Stomach smooth muscle (tissue), 2 donors: ENCODE data around the gene WFIKKN1.
A peak's percentile ranks its signal among the peaks of the same experiment; 100 is the strongest.

Experiments used
- H3K27ac ChIP-seq: one replicate; pipeline ENCODE4 v1.7.0; 2013; ENCODE audit warnings: mild to moderate bottlenecking, low read length, inconsistent platforms
- H3K27me3 ChIP-seq, 2 donors: one replicate each; pipeline ENCODE4 v1.7.0; 2013; ENCODE audit warnings: low read length in 2 of 2; ENCODE audit not compliant: insufficient read depth in 2 of 2, control insufficient read depth in 1 of 2
- H3K36me3 ChIP-seq, 2 donors: one replicate each; pipeline ENCODE4 v1.7.0; 2013; ENCODE audit warnings: low read length in 2 of 2; ENCODE audit not compliant: control insufficient read depth in 2 of 2, insufficient read depth in 2 of 2
- H3K4me1 ChIP-seq: one replicate; pipeline ENCODE4 v1.7.0; 2013; ENCODE audit warnings: low read length; ENCODE audit not compliant: control insufficient read depth, insufficient read depth
- H3K4me3 ChIP-seq, 2 donors: one replicate each; pipeline ENCODE4 v1.7.0; 2013; ENCODE audit warnings: low read length in 2 of 2
- H3K9ac ChIP-seq, 2 donors: one replicate each; pipeline ENCODE4 v1.7.0; 2013; ENCODE audit warnings: low read length in 2 of 2, mild to moderate bottlenecking in 1 of 2
- H3K9me3 ChIP-seq, 2 donors: one replicate each; pipeline ENCODE4 v1.7.0; 2013; ENCODE audit warnings: low read length in 2 of 2; ENCODE audit not compliant: control insufficient read depth in 2 of 2
- donor health status: healthy.
- donor health status: Pancreatic carcinoma.

The WFIKKN1 gene

DNA sequence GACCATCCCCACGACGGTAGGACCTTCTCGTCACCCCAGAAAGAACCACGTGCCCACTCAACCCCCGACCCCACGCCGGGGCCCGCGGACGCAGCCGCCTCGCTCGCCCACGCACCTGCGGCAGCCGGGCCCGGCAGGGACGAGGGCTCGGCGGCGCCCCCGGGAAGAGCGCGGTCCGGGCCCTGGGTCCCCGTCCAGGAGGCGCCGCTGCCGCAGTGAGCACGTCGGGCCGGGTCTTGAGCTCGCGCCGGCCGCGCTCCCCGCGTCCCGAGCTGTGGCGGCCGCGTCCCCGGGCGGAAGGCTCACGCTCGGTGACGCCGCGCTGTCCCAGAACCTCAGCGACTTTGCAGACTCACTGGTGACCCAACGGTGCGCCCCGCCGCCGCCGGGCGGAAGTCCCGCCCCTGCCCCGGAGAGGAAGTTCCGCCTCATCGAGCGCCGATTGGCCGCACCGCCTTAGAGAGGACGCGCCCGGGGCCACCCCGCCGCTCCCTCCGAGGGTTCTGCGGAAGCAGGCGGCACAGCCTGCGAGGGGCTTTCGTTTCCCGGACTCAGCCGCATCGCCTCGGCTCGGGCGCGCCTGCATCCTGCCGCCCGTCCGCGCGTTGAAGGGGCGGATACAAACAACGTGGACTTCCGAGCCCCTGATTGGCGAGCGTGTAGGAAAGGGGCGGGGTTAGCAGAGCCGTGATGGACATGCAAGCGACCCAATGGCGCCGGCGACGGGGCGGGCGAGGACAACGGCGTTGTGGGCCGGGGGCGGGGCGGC is 41.7 kb upstream of the WFIKKN1 start:
- H3K27me3 ChIP-seq: peaks cover 0 to 6% of the 10 kb centered on the region in 2 donors
- H3K4me3 ChIP-seq: peak overlapping the region; percentile 79 to 90
- H3K36me3 ChIP-seq: peaks cover 0 to 5% of the 10 kb centered on the region in 2 donors
- H3K4me1 ChIP-seq: peaks cover 52% of the 10 kb centered on the region
- no peaks in the 10 kb centered on the region for H3K9me3 ChIP-seq
- peak overlapping the region; percentile 79 to 84 for H3K9ac ChIP-seq
- H3K27ac ChIP-seq: peak overlapping the region; percentile 85

DNA sequence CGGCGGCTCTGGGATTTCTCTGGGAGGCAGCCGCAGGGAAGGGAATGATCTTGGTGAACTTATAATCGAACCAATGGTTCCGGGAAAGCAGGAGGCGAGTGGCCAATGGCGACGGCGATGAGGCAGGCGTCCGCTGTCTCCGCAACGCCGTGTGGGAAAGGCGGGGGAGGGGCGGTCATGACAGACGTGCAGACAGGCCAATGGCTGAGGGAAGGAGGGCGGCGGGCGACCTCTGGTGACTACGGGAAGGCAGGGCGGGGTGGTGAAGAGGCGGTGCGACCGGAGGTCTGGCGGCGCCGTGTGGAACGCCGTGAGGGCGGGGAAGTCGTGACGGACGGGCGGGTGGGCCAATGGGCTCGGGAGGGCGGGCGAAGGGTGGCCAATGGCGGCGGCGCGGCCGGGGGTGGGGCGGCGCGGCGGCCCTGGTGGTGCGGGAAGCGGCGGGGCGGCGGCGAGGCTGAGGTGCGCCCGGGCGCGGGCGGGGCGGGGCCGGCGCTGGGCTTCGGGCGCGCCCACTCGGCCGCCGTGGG is 41.1 kb upstream of the WFIKKN1 start, which contains the start of gene RAB40C:
TSS of gene RAB40C (plus strand) at position 409 of the 530 bp plus-strand sequence. CDS start 226 bp downstream, outside the sequence.
- H3K27ac ChIP-seq: peak within 1 kb of the TSS; percentile 85
- H3K36me3 ChIP-seq: peaks cover 0 to 5% of the 10 kb centered on the region in 2 donors
- H3K9me3 ChIP-seq: no peaks in the 10 kb centered on the region
- peak within 1 kb of the TSS; percentile 80 to 90 for H3K4me3 ChIP-seq
- H3K9ac ChIP-seq: peak within 1 kb of the TSS; percentile 82 to 84
- peaks cover 0 to 6% of the 10 kb centered on the region in 2 donors for H3K27me3 ChIP-seq
- H3K4me1 ChIP-seq: peaks cover 52% of the 10 kb centered on the region

DNA sequence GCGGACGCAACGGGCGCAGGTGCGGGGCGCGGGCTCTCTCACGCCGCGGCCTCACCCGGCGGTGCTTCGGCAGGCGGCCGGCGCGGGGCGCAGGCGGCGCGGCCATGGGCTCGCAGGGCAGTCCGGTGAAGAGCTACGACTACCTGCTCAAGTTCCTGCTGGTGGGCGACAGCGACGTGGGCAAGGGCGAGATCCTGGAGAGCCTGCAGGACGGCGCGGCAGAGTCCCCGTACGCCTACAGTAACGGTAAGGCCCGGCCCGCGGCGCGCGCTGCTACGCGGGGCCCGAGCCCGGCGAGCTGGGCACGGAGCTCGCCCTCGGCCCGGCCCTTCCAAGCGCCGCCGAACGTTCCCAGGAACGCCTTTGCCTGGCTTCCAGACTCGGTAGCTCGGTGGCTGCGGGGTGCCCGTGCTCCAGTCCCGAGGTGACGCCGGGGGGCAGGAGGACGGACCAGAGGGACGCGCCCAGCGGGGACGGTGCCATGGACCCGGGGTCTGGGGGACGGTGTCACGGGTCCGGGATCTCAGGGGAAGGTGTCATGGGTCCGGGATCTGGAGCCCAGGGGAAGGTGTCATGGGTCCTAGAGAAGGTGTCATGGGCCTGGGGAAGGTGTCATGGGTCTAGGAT is 40.5 kb upstream of the WFIKKN1 start:
- Histone ChIP-seq H3K4me3 (peak overlapping the region; percentile 80 to 89), H3K27ac (no peak overlapping the region), H3K27me3 (peaks cover 0 to 6% of the 10 kb centered on the region in 2 donors), H3K9me3 (no peaks in the 10 kb centered on the region), H3K36me3 (peaks cover 0 to 5% of the 10 kb centered on the region in 2 donors), H3K9ac (peak overlapping the region; percentile 76 to 82), H3K4me1 (peaks cover 52% of the 10 kb centered on the region)

DNA sequence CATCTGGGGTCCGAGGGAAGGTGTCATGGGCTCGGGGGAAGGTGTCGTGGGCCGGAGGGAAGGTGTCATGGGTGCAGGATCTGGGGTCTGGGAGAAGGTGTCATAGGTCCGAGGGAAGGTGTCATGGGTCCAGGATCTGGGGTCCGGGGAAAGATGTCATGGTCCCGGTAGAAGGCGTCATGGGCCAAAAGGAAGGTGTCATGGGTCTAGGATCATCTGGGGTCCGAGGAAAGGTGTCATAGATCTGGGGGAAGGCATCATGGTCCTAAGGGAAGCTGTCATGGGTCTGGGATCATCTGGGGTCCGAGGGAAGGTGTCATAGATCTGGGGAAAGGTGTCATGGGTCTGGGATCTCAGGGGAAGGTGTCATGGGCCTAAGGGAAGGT is 40.0 kb upstream of the WFIKKN1 start:
- Histone ChIP-seq H3K36me3 (peaks cover 0 to 5% of the 10 kb centered on the region in 2 donors), H3K27ac (no peak overlapping the region), H3K27me3 (peaks cover 0 to 2% of the 10 kb centered on the region in 2 donors), H3K9me3 (no peaks in the 10 kb centered on the region), H3K4me3 (peak overlapping the region; percentile 80 to 89), H3K9ac (peak overlapping the region; percentile 76 to 82), H3K4me1 (peaks cover 52% of the 10 kb centered on the region)

GRCh38 chr16:591231-591630 is 39.6 kb upstream of the WFIKKN1 start:
- Histone ChIP-seq H3K36me3 (peaks cover 0 to 5% of the 10 kb centered on the region in 2 donors), H3K9me3 (no peaks in the 10 kb centered on the region), H3K4me1 (peaks cover 50% of the 10 kb centered on the region), H3K9ac (peak overlapping the region; percentile 76 to 82), H3K27ac (no peak overlapping the region), H3K27me3 (peaks cover 0 to 2% of the 10 kb centered on the region in 2 donors), H3K4me3 (peak overlapping the region; percentile 80 to 89)

- no peaks in the 10 kb centered on the region for H3K27me3 ChIP-seq
- no peaks in the 10 kb centered on the region for H3K9me3 ChIP-seq
- H3K36me3 ChIP-seq: peaks cover 0 to 5% of the 10 kb centered on the region in 2 donors
- no peak overlapping the region for H3K4me3 ChIP-seq
- H3K9ac ChIP-seq: peak overlapping the region in 1 of 2 donors; percentile 21
- H3K4me1 ChIP-seq: peaks cover 43% of the 10 kb centered on the region
- no peak overlapping the region for H3K27ac ChIP-seq
Observed at GRCh38 chr16:591892-592517, 38.8 kb upstream of the WFIKKN1 start.

DNA sequence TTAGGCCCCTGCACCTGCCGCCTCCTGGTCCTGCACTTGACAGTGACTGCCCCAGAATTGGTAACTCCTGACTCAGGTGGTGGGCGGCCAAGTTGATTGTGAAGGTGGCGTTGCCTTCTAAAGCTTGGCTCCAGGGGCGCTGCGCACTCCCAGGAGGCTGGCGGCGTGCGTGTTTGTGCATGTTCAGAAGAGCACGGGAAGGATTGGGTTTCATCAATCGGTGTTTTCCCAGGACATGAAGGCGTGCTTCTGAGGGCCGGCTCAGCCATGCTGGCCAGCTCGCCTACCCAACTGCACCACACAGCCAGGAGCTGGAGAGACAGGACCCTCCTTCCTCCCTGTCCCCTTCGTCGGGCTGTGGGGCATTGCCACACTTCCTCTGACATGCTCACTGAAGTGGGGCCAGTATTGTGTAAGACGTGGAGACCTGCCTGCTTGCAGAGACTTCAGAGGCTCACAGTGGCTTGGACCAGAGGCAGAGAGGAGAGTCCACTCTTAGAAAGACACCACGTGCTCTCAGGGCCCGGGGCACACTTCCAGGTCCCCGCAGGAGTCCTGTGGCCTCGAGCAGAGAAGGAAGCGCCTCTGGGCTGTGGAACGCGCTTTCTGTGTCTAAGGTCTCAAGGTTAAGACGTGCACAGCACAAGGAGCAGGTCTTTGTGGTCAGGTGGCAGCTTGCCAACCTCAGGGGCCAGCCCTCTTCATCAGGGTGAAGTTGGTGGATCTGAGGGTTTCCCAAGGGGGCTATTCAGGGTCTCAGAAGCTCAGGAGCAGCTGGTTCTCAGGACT is 38.1 kb upstream of the WFIKKN1 start:
- Histone ChIP-seq H3K4me1 (peaks cover 37% of the 10 kb centered on the region), H3K9me3 (no peaks in the 10 kb centered on the region), H3K36me3 (peaks cover 0 to 5% of the 10 kb centered on the region in 2 donors), H3K27me3 (no peaks in the 10 kb centered on the region), H3K9ac (no peak overlapping the region), H3K4me3 (no peak overlapping the region), H3K27ac (no peak overlapping the region)

- Histone ChIP-seq H3K27ac (no peak overlapping the region), H3K4me3 (no peak overlapping the region), H3K4me1 (peaks cover 30% of the 10 kb centered on the region)
Observed at GRCh38 chr16:593406-593805, 37.4 kb upstream of the WFIKKN1 start.

GRCh38 chr16:593807-594206 is 37.0 kb upstream of the WFIKKN1 start:
- Histone ChIP-seq H3K27ac (no peak overlapping the region), H3K9ac (no peak overlapping the region), H3K4me3 (no peak overlapping the region), H3K36me3 (peaks cover 0 to 5% of the 10 kb centered on the region in 2 donors), H3K4me1 (peaks cover 26% of the 10 kb centered on the region), H3K27me3 (no peaks in the 10 kb centered on the region), H3K9me3 (no peaks in the 10 kb centered on the region)

More at GRCh38 chr16:593406-593805, 37.4 kb upstream of the WFIKKN1 start:
- H3K27me3 ChIP-seq: no peaks in the 10 kb centered on the region
- no peak overlapping the region for H3K9ac ChIP-seq
- H3K9me3 ChIP-seq: no peaks in the 10 kb centered on the region
- H3K36me3 ChIP-seq: peaks cover 0 to 5% of the 10 kb centered on the region in 2 donors

GRCh38 chr16:595094-595528 is 35.7 kb upstream of the WFIKKN1 start:
- peaks cover 3 to 11% of the 10 kb centered on the region in 2 donors for H3K36me3 ChIP-seq
- no peak overlapping the region for H3K9ac ChIP-seq
- H3K27me3 ChIP-seq: no peaks in the 10 kb centered on the region
- H3K27ac ChIP-seq: no peak overlapping the region
- no peak overlapping the region for H3K4me3 ChIP-seq
- peaks cover 25% of the 10 kb centered on the region for H3K4me1 ChIP-seq
- H3K9me3 ChIP-seq: no peaks in the 10 kb centered on the region
